Keratinocyte (primary cell): ENCODE results near the gene PHACTR1. TPM values are rescaled to one million over a fixed set of nuclear protein-coding genes. Genes with fewer than 3 reads are reported as not detected.

Experiments
- DNase-seq: peaks from one replicate; pipeline ENCODE4 v3.0.0-alpha.2; 2011; ENCODE audit warnings: low read depth, missing footprints, low spot score
- FAIRE-seq: peaks from 2 replicates; lab custom pipeline; 2011; peaks lifted over from hg19 to GRCh38; lab: Jason Lieb, UNC
- H2AFZ ChIP-seq: 2 replicates; pipeline ENCODE4 v1.6.0; 2012; ENCODE audit warnings: low read length, control low read depth, inconsistent platforms; ENCODE audit not compliant: control insufficient read depth
- H3K27ac ChIP-seq: 2 replicates; pipeline ENCODE4 v1.5.1; 2011; ENCODE audit warnings: low read length; ENCODE audit not compliant: control insufficient read depth, insufficient read depth
- H3K27me3 ChIP-seq: 3 replicates; pipeline ENCODE4 v1.6.0; 2011; ENCODE audit warnings: low read length; ENCODE audit not compliant: control insufficient read depth, insufficient read depth; ENCODE audit errors: extremely low read depth
- H3K36me3 ChIP-seq, 2 experiments: 2 replicates in 1 of 2; 3 replicates in 1 of 2; pipeline ENCODE4 v1.5.1; 2011; ENCODE audit warnings: low read length in 2 of 2, mild to moderate bottlenecking in 1 of 2; ENCODE audit not compliant: control insufficient read depth in 2 of 2, insufficient read depth in 2 of 2; ENCODE audit errors: extremely low read depth in 1 of 2
- H3K4me1 ChIP-seq: 3 replicates; pipeline ENCODE4 v1.5.1; 2011; ENCODE audit warnings: low read length; ENCODE audit not compliant: control insufficient read depth, insufficient read depth; ENCODE audit errors: extremely low read depth
- H3K4me2 ChIP-seq: 3 replicates; pipeline ENCODE4 v1.6.0; 2011; ENCODE audit warnings: low read depth, low read length; ENCODE audit not compliant: control insufficient read depth, insufficient read depth; ENCODE audit errors: extremely low read depth
- H3K4me3 ChIP-seq, 3 experiments: fragments of 200-600 bp in 1 of 3; sonication (generic) in 1 of 3; 2 replicates in 2 of 3; 3 replicates in 1 of 3; pipeline ENCODE4 v1.5.1; 2011 to 2016; ENCODE audit warnings: low read length in 3 of 3, mild to moderate bottlenecking in 3 of 3, control low read depth in 2 of 3, inconsistent platforms in 1 of 3, low read depth in 1 of 3, mixed read lengths in 1 of 3, mixed run types in 1 of 3, moderate library complexity in 1 of 3; ENCODE audit not compliant: control insufficient read depth in 2 of 3, insufficient read depth in 2 of 3; ENCODE audit errors: extremely low read depth in 1 of 3
- H3K79me2 ChIP-seq: 2 replicates; pipeline ENCODE4 v1.6.0; 2012; ENCODE audit warnings: low read length; ENCODE audit not compliant: control insufficient read depth, insufficient read depth
- H3K9ac ChIP-seq: 3 replicates; pipeline ENCODE4 v1.6.0; 2011; ENCODE audit warnings: low read length; ENCODE audit not compliant: control insufficient read depth, insufficient read depth; ENCODE audit errors: extremely low read depth
- H3K9me1 ChIP-seq: 3 replicates; pipeline ENCODE4 v1.6.0; 2011; ENCODE audit warnings: low read length; ENCODE audit not compliant: control insufficient read depth, insufficient read depth; ENCODE audit errors: extremely low read depth
- H3K9me3 ChIP-seq: 2 replicates; pipeline ENCODE4 v1.5.1; 2012; ENCODE audit warnings: low read depth, low read length; ENCODE audit not compliant: control insufficient read depth
- H4K20me1 ChIP-seq: 3 replicates; pipeline ENCODE4 v1.6.0; 2011; ENCODE audit warnings: low read length; ENCODE audit not compliant: control insufficient read depth, insufficient read depth; ENCODE audit errors: extremely low read depth
- CTCF ChIP-seq, 3 experiments: IDR thresholded peaks in 1 of 3; conservative IDR thresholded peaks in 1 of 3; optimal IDR thresholded peaks in 1 of 3; 2 replicates in 2 of 3; 3 replicates in 1 of 3; pipeline versions ENCODE3 to v1.5.1; 2011; ENCODE audit warnings: low read length in 3 of 3, mild to moderate bottlenecking in 3 of 3, moderate library complexity in 2 of 3, control low read depth in 1 of 3, inconsistent platforms in 1 of 3; ENCODE audit not compliant: insufficient read depth in 2 of 3; ENCODE audit errors: extremely low read depth in 1 of 3
- EZH2 ChIP-seq: IDR thresholded peaks from one replicate; pipeline ENCODE4 v1.6.1; 2012; ENCODE audit warnings: inconsistent platforms, mild to moderate bottlenecking, low read length, moderate library complexity
- dilution Hi-C: fragments of 300-500 bp; cut with MboI; formaldehyde crosslinking; loops from one replicate; pipeline ENCODE4 v1.7.0; 2020; ENCODE audit warnings: low sequenced_read_pairs; ENCODE audit not compliant: extremely low pct_ligation_motif_present
- polyA plus RNA-seq, 5 experiments: library from polyadenylated mRNA; depleted of rRNA in 3 of 5; stranded (reverse) in 3 of 5; stranded (forward) in 1 of 5; unstranded in 1 of 5; fragments of >200 nt; gene quantifications; 1 replicate in 1 of 5; 2 replicates in 3 of 5; 3 replicates in 1 of 5; pipeline versions ENCODE4 v1.2.1 to v1.2.3, GENCODE V29; 2011 to 2012; ENCODE audit warnings: missing spikeins in 2 of 5, low read depth in 1 of 5, low replicate concordance in 1 of 5

Gene PHACTR1
- polyA plus RNA-seq, 1 donor (not counting 4 experiments of a cell fraction or from before 2014, with no cell fraction given): 0.22 TPM

GRCh38 chr6:13120483-13121482, 404.2 kb downstream of the PHACTR1 start:
- DNase-seq (no peak), FAIRE-seq (no peak)
- Histone ChIP-seq H3K9ac (no peak overlapping the region), H4K20me1 (no peaks in the 10 kb centered on the region), H3K27ac (no peak overlapping the region), H3K36me3 (no peaks in the 10 kb centered on the region), H3K4me2 (no peak overlapping the region), H3K79me2 (no peaks in the 10 kb centered on the region), H3K9me1 (no peaks in the 10 kb centered on the region), H3K4me3 (no peak overlapping the region), H3K9me3 (no peaks in the 10 kb centered on the region), H3K27me3 (no peaks in the 10 kb centered on the region), H3K4me1 (no peaks in the 10 kb centered on the region), H2AFZ (no peak overlapping the region)
- TF ChIP-seq EZH2 (no peak), CTCF (optimal IDR thresholded peaks at IDR 0.05 in 1 of 3, IDR thresholded peaks at IDR 0.05 in 1 of 3, conservative IDR thresholded peaks at IDR 0.05 in 1 of 3; ENCODE audit: extremely low read depth in 1 of 3, insufficient read depth in 2 of 3, low read length in 3 of 3) (peak in 1 of 3 experiments; percentile 7)
- dilution Hi-C loops: no loop called here

GRCh38 chr6:13124131-13124530, 407.6 kb downstream of the PHACTR1 start:
- Histone ChIP-seq H3K9me3 (no peaks in the 10 kb centered on the region), H3K9me1 (no peaks in the 10 kb centered on the region), H3K27me3 (no peaks in the 10 kb centered on the region), H2AFZ (no peak overlapping the region), H3K27ac (no peak overlapping the region), H3K4me3 (no peak overlapping the region), H3K4me2 (no peak overlapping the region), H3K79me2 (no peaks in the 10 kb centered on the region), H4K20me1 (no peaks in the 10 kb centered on the region), H3K36me3 (no peaks in the 10 kb centered on the region), H3K4me1 (no peaks in the 10 kb centered on the region), H3K9ac (no peak overlapping the region)
- dilution Hi-C loops: no loop called here
- FAIRE-seq (no peak), DNase-seq (no peak)
- TF ChIP-seq EZH2: no peak
- TF ChIP-seq CTCF (optimal IDR thresholded peaks at IDR 0.05 in 1 of 3, IDR thresholded peaks at IDR 0.05 in 1 of 3, conservative IDR thresholded peaks at IDR 0.05 in 1 of 3; ENCODE audit: extremely low read depth in 1 of 3, insufficient read depth in 2 of 3, low read length in 3 of 3): no peak
